Thyroid gland (tissue), 4 donors: Measurements from ENCODE around the gene FARS2. TPM values are rescaled to one million over a fixed set of nuclear protein-coding genes. Genes with fewer than 3 reads are reported as not detected.

Experiments
- DNase-seq, 2 donors: peaks; one replicate each; pipeline ENCODE4 v3.0.0-alpha.2; 2019
- H3K27ac ChIP-seq, 3 donors: fragments of 200-600 bp; sonication (generic); 1 replicate in 2 of 3; 2 replicates in 1 of 3; pipeline ENCODE4 v1.5.1; 2016 to 2019; ENCODE audit warnings: mild to moderate bottlenecking in 1 of 3, moderate library complexity in 1 of 3
- H3K27me3 ChIP-seq: fragments of 200-600 bp; sonication (generic); one replicate; pipeline ENCODE4 v1.5.1; 2019
- H3K36me3 ChIP-seq, 2 donors: fragments of 200-600 bp; sonication (generic); one replicate each; pipeline ENCODE4 v1.5.1; 2016 to 2019
- H3K4me1 ChIP-seq, 2 donors: fragments of 200-600 bp; sonication (generic); one replicate each; pipeline ENCODE4 v1.5.1; 2017 to 2019
- H3K4me3 ChIP-seq, 3 donors: fragments of 200-600 bp; sonication (generic); replicated peaks in 1 of 3; 1 replicate in 2 of 3; 2 replicates in 1 of 3; pipeline ENCODE4 v1.5.1; 2016; ENCODE audit warnings: mild to moderate bottlenecking in 1 of 3
- H3K9me3 ChIP-seq: fragments of 200-600 bp; sonication (generic); one replicate; pipeline ENCODE4 v1.5.1; 2017
- CTCF ChIP-seq, 6 experiments: fragments of 200-600 bp in 3 of 6; fragments of 450-650 bp in 3 of 6; sonication (generic) in 3 of 6; IDR thresholded peaks; one replicate each; pipeline ENCODE4 v1.5.1; 2016 to 2019; ENCODE audit warnings: antibody characterized with exemption in 6 of 6, mild to moderate bottlenecking in 2 of 6, inconsistent platforms in 1 of 6, moderate library complexity in 1 of 6
- POLR2A ChIP-seq, 2 donors: fragments of 450-650 bp; IDR thresholded peaks; one replicate each; pipeline ENCODE4 v1.6.1; 2017; ENCODE audit warnings: antibody characterized with exemption in 2 of 2, mild to moderate bottlenecking in 2 of 2, moderate library complexity in 1 of 2
- WGBS, 2 donors: methylation state at CpG; one replicate each; pipeline ENCODE4 v1.1.5; 2017; 5-methylcytosine and 5-hydroxymethylcytosine counted together
- intact Hi-C: fragments of 100-400 bp; cut with DNase I; formaldehyde crosslinking; loops from one replicate; pipeline ENCODE4 v1.15.1; 2023
- total RNA-seq, 4 donors: library from RNA; depleted of rRNA; stranded (reverse); fragments of >200 nt; gene quantifications; one replicate each; pipeline ENCODE4 v1.2.3, GENCODE V29; 2016

Gene FARS2
- total RNA-seq, 4 donors from 2014 or later = 27.4 to 47.1 (median 34.2) TPM

GRCh38 chr6:5506597-5506996 lies 245.3 kb downstream of the FARS2 start:
- DNase-seq = no peak
- Histone ChIP-seq H3K9me3 (no peaks in the 10 kb centered on the region), H3K27me3 (no peaks in the 10 kb centered on the region), H3K4me3 (no peak overlapping the region), H3K4me1 (peaks cover 3 to 19% of the 10 kb centered on the region in 2 donors), H3K36me3 (no peaks in the 10 kb centered on the region), H3K27ac (no peak overlapping the region)
- intact Hi-C loops = no loop called here
- TF ChIP-seq CTCF (IDR thresholded peaks at IDR 0.05) (no peak), POLR2A (IDR thresholded peaks at IDR 0.05) (no peak)
- WGBS, 2 donors = 87 to 91% methylated on average over 4 of the region's 4 CpGs

- Histone ChIP-seq H3K27me3 (no peaks in the 10 kb centered on the region), H3K4me1 (peaks cover 0 to 14% of the 10 kb centered on the region in 2 donors), H3K9me3 (no peaks in the 10 kb centered on the region), H3K36me3 (no peaks in the 10 kb centered on the region), H3K4me3 (no peak overlapping the region), H3K27ac (no peak overlapping the region)
- TF ChIP-seq CTCF (IDR thresholded peaks at IDR 0.05) = no peak
- no peak for TF ChIP-seq POLR2A (IDR thresholded peaks at IDR 0.05)
- intact Hi-C loops = no loop called here
- 44 to 56% methylated on average over 4 of the region's 4 CpGs for WGBS, 2 donors
- no peak for DNase-seq
These were observed 245.9 kb downstream of the FARS2 start for GRCh38 chr6:5507131-5507681.

- Histone ChIP-seq H3K9me3 (no peaks in the 10 kb centered on the region), H3K4me1 (peaks cover 0 to 14% of the 10 kb centered on the region in 2 donors), H3K27me3 (no peaks in the 10 kb centered on the region), H3K36me3 (no peaks in the 10 kb centered on the region), H3K4me3 (no peak overlapping the region), H3K27ac (no peak overlapping the region)
- 95 to 97% methylated on average over 8 of the region's 8 CpGs for WGBS, 2 donors
- intact Hi-C loops = no loop called here
- TF ChIP-seq CTCF (IDR thresholded peaks at IDR 0.05) (no peak), POLR2A (IDR thresholded peaks at IDR 0.05) (no peak)
- DNase-seq = no peak
These were observed 247.8 kb downstream of the FARS2 start for GRCh38 chr6:5509106-5509505.

- Histone ChIP-seq H3K27me3 (no peaks in the 10 kb centered on the region), H3K36me3 (no peaks in the 10 kb centered on the region), H3K9me3 (no peaks in the 10 kb centered on the region), H3K4me3 (no peak overlapping the region), H3K27ac (no peak overlapping the region), H3K4me1 (peaks cover 0 to 14% of the 10 kb centered on the region in 2 donors)
- no peak for TF ChIP-seq POLR2A (IDR thresholded peaks at IDR 0.05)
- TF ChIP-seq CTCF (IDR thresholded peaks at IDR 0.05) = no peak
- intact Hi-C loops = no loop called here
- WGBS, 2 donors = 90 to 94% methylated on average over 21 to 24 of the region's 24 CpGs
- no peak for DNase-seq
These were observed 249.2 kb downstream of the FARS2 start for GRCh38 chr6:5510331-5511133.

GRCh38 chr6:5511954-5512353 lies 250.6 kb downstream of the FARS2 start:
- DNase-seq = no peak
- no peak overlapping the region for H3K27ac ChIP-seq
- TF ChIP-seq POLR2A (IDR thresholded peaks at IDR 0.05) (no peak), CTCF (IDR thresholded peaks at IDR 0.05) (no peak)
- no peaks in the 10 kb centered on the region for H3K9me3 ChIP-seq
- H3K4me1 ChIP-seq = peaks cover 0 to 7% of the 10 kb centered on the region in 2 donors
- no peak overlapping the region for H3K4me3 ChIP-seq
- intact Hi-C loops = no loop called here
- 82 to 88% methylated on average over 3 of the region's 3 CpGs for WGBS, 2 donors
- H3K27me3 ChIP-seq = no peaks in the 10 kb centered on the region
- H3K36me3 ChIP-seq = no peaks in the 10 kb centered on the region
